NB4 (cell line): ENCODE measurements around the gene HAPLN3.

Source experiments
- DNase-seq: peaks from one replicate; pipeline ENCODE4 v3.0.0; 2010; ENCODE audit warnings: low read depth
- H3K4me3 ChIP-seq: one replicate; pipeline ENCODE4 v1.5.1; 2011; ENCODE audit warnings: mild to moderate bottlenecking, low read depth, low read length, moderate library complexity
- MYC ChIP-seq: IDR thresholded peaks from 2 replicates; pipeline ENCODE4 v1.6.1; 2011; ENCODE audit warnings: low read depth, low read length
- POLR2A ChIP-seq: IDR thresholded peaks from 2 replicates; pipeline ENCODE4 v1.6.1; 2011; ENCODE audit warnings: mild to moderate bottlenecking; ENCODE audit not compliant: insufficient read length; ENCODE audit errors: extremely low read depth
- TF ChIP-seq, protein P1 (sequence below): IDR thresholded peaks from one replicate; pipeline ENCODE4 v1.5.1; 2012; ENCODE audit warnings: low read depth, low read length
- TF ChIP-seq, protein P2 (sequence below): IDR thresholded peaks from 2 replicates; pipeline ENCODE4 v1.6.1; 2011; ENCODE audit warnings: low read depth, low read length

The HAPLN3 gene

DNA sequence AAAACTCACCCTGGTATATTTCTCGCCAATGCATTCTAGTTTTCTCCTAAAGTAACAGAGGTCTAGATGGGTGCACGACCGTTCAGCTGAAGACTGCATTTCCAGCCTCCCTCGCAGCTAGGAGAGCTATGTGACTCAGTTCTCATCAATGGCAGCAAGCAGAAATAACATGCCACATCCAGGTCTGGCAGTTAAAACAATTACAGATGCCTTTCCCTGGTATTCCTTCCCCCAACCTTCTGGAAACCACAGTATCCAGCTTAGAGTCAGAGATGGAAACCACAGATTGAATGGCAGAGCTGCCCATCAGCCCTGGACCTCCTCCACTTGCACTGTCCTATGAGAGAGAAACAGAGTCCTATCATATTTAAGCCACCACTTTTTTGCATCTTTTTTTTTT, 4.8 kb downstream of the HAPLN3 start:
- no peak overlapping the region for H3K4me3 ChIP-seq
- no peak for DNase-seq
- TF ChIP-seq MYC = no peak
- TF ChIP-seq, protein P1, sequence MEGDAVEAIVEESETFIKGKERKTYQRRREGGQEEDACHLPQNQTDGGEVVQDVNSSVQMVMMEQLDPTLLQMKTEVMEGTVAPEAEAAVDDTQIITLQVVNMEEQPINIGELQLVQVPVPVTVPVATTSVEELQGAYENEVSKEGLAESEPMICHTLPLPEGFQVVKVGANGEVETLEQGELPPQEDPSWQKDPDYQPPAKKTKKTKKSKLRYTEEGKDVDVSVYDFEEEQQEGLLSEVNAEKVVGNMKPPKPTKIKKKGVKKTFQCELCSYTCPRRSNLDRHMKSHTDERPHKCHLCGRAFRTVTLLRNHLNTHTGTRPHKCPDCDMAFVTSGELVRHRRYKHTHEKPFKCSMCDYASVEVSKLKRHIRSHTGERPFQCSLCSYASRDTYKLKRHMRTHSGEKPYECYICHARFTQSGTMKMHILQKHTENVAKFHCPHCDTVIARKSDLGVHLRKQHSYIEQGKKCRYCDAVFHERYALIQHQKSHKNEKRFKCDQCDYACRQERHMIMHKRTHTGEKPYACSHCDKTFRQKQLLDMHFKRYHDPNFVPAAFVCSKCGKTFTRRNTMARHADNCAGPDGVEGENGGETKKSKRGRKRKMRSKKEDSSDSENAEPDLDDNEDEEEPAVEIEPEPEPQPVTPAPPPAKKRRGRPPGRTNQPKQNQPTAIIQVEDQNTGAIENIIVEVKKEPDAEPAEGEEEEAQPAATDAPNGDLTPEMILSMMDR = no peak
- TF ChIP-seq, protein P2, sequence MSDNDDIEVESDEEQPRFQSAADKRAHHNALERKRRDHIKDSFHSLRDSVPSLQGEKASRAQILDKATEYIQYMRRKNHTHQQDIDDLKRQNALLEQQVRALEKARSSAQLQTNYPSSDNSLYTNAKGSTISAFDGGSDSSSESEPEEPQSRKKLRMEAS = no peak
- TF ChIP-seq POLR2A = no peak

DNA sequence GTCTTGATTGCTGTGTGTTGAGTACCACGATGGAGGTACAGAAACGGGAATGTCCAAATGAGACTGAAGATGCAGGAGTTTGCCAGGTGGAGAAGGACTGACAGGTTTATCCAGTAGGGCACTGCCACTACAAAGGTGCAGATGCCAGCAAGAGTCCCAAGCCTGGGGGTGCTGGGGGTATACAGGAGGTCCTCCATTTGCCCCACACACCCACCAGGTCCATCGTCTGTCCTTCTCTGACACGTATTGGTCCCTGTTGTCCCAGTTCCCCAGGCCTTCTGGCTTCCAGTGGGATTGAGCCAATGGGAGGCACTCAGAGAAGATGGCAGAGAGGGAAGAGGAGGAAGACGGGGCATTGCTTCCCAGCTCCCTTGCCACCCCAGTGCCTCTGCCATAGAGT, 6.6 kb downstream of the HAPLN3 start:
- H3K4me3 ChIP-seq = no peak overlapping the region
- no peak for DNase-seq
- TF ChIP-seq POLR2A (no peak), MYC (no peak)

DNA sequence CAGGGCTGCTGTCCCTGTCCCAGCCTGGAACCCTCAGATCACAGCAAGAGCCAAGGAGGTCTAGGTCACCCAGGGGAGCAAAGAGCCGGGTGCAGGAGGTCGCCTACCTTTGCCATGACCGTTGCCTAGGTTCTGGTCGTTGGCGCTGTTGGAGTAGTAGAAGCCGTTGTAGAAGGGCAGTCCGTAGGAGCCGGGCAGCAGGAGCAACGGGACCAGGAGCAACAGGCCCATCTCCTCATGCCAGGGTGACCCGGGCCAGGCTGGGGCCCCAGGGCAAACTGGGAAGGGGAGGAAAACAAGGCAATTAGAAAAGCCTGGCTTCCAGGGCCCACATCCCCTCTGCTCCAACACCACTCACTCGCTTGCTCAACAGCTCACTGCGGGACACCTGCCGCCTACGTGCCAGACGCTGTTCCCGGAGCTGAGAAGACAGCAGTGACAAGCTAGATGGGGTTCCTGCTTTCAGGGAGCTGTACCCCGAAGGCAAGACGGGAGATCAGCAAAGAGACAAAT, 8.2 kb downstream of the HAPLN3 start:
- TF ChIP-seq POLR2A (no peak), MYC (no peak)
- TF ChIP-seq, protein P1 = no peak
- TF ChIP-seq, protein P2 = no peak

DNA sequence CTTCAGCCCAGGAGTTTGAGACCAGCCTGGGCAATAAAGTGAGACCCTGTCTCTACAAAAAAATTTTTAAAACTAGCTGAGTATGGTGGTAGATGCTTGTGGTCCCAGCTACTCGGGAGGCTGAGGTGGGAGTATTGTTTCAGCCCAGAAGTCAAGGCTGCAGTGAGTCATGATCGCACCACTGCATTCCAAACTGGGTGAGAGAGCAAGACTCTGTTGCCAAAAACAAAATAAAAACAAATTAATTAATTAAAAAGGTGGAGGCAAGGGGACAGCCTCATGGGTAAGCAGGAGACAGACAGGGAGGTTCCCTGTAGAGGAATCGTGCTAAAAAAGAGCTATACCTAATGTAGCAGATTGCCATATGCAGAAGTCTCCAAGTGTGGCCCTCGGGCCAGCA, 12.6 kb downstream of the HAPLN3 start:
- no peak for DNase-seq
- H3K4me3 ChIP-seq = no peak overlapping the region
- TF ChIP-seq POLR2A (no peak), MYC (no peak)
- TF ChIP-seq, protein P1 = no peak
- TF ChIP-seq, protein P2 = no peak

More for the DNA sequence above, 8.2 kb downstream of the HAPLN3 start:
- no peak for DNase-seq
- no peak overlapping the region for H3K4me3 ChIP-seq

DNA sequence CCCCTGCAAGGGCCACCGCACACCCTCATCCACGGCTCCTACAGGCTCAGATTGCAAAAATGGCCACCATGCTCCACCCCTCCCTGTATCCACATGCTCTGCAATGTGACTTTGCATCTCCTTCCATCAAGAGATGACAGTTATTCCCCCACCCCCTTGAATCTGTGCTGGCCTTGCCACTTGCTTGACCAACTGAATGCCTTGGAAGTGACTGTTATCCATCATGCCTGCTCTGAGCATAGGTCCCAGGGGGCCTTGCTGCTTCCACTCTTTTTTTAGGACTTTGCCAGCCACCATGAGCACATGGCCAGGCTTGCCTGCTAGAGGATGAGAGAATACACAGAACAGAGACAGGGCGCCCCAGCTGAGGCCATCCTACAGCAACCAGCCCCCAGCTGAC, 13.6 kb downstream of the HAPLN3 start:
- H3K4me3 ChIP-seq = no peak overlapping the region
- no peak for DNase-seq
- TF ChIP-seq, protein P2 = no peak
- TF ChIP-seq, protein P1 = no peak

DNA sequence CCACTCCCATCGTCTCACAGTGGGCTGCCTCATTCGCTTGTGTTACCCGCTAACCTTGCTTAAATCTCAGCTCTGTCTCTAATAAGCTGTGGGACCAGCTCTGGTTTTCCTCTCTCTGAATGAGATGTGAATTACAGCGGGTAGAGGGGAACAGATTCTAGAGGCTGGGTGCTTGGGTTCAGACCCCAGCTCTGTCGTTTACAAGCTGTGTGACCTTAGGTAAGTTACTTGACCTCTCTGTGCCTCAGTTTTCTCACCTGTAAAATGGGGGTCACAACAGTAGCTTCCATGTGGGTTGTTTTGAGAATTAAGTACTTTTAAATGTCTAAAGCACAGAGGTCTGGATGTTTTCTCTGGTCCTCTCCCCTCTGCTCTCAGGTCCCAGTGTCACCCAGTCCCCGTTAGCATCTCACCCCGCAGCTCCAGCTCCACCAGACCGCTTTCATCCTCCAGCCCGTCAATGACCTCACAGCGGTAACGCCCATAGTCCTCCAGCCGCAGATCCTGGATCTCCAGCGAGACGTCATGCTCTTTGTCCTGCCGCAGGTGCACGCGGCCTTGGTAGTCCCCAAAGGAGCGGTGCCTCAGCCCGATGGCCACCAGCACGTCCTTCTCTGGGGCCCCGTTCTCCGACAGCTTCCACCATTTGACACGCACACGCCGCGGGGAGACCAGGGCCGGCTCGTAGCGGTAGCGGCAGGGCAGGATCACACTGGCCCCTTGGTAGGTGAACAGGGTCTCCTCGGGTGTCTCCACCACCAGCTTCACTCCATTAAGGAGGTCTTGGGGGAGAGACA, 14.2 kb downstream of the HAPLN3 start:
- no peak overlapping the region for H3K4me3 ChIP-seq
- no peak for TF ChIP-seq MYC
- TF ChIP-seq, protein P1 = no peak
- TF ChIP-seq, protein P2 = no peak
- no peak for TF ChIP-seq POLR2A
- DNase-seq = no peak
